Right lung (tissue), 5 donors: Measurements from ENCODE around the gene CIB4. TPM values are rescaled to one million over a fixed set of nuclear protein-coding genes. Genes with fewer than 3 reads are reported as not detected.
A peak's percentile ranks its signal among the peaks of the same experiment; 100 is the strongest.

ENCODE experiments used
- DNase-seq, 2 donors: peaks; one replicate each; pipeline ENCODE4 v3.0.0-alpha.2; 2013
- polyA plus RNA-seq, 5 donors: library from polyadenylated mRNA; unstranded; fragments of 120-200 nt; gene quantifications; one replicate each; pipeline versions ENCODE4 v1.2.1 to v1.2.3, GENCODE V29; 2013; ENCODE audit warnings: inconsistent platforms in 1 of 5, low replicate concordance in 1 of 5; ENCODE audit not compliant: insufficient read length in 5 of 5, insufficient read depth in 1 of 5

CIB4 gene
- polyA plus RNA-seq, 5 donors, result 0.83 to 2.3 (median 1.3) TPM

- DNase-seq, result no peak
Measured at GRCh38 chr2:26627350-26628105, 13.6 kb downstream of the CIB4 start.

DNA sequence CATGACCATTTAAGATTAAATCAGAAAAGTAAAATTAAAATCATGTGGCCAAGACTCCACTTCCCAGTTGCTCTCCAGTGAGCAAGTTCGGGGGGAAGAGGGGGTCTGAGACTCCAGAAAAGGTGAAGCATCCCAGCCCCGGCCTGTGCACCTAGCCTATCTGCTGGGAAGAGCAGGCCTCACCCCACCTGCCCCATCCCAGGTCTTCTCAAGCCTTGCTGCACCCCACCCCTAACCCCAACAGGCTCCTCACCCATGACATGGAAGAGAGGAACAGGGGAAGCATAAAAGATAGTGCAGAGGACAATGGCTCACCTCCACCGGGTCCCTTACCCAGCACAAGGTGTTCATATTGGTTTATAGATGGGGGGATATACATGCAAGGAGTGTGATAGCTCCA is 14.6 kb downstream of the CIB4 start:
- no peak for DNase-seq

GRCh38 chr2:26623541-26624495 is 17.3 kb downstream of the CIB4 start:
- DNase-seq, result no peak

GRCh38 chr2:26621469-26622199 is 19.5 kb downstream of the CIB4 start:
- DNase-seq, result no peak

- DNase-seq, result no peak
Measured at GRCh38 chr2:26620031-26620605, 21.0 kb downstream of the CIB4 start.

GRCh38 chr2:26619521-26619951 is 21.6 kb downstream of the CIB4 start:
- DNase-seq, result no peak

DNA sequence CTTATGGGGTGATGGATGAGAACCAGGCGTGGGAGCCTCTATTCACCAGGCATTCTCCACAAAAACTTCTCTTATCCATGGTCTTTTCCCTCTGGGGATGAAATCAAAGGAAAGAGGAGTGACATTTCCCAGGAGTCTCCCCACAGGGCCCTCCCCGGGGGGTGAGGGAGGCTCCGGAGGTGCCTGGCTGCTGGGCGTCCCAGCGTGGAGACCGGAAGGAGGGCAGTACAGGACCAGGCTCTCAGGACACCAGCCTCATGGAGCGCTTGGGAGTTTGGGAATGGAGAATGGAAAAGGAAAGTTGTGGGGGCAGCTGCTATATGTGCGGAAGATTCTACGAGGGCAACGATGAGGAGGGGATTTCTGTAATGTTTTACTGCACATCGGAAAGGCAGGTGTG is 22.1 kb downstream of the CIB4 start:
- no peak for DNase-seq

DNA sequence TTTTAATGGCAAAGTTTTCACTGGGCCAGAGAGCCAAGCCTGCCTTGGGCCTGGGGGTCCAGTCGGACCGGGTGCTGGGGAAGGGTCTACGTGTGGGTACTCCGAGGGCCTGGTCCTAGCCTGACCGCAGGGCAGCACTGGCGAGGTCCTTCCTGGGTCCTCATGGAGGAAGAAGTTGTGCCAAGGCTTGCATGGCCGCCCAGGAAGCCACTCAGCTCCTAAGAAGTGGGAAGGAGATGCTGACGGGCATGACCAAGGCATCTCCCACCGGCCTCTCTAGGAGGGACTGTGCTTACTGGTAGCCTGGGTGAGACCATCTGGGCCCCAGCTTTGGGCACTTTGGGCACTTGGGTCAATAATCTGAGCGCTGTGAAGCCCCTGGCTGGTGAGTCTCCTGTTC is 22.6 kb downstream of the CIB4 start:
- DNase-seq, result no peak

- no peak for DNase-seq
Measured at GRCh38 chr2:26617588-26618083, 23.5 kb downstream of the CIB4 start.

DNA sequence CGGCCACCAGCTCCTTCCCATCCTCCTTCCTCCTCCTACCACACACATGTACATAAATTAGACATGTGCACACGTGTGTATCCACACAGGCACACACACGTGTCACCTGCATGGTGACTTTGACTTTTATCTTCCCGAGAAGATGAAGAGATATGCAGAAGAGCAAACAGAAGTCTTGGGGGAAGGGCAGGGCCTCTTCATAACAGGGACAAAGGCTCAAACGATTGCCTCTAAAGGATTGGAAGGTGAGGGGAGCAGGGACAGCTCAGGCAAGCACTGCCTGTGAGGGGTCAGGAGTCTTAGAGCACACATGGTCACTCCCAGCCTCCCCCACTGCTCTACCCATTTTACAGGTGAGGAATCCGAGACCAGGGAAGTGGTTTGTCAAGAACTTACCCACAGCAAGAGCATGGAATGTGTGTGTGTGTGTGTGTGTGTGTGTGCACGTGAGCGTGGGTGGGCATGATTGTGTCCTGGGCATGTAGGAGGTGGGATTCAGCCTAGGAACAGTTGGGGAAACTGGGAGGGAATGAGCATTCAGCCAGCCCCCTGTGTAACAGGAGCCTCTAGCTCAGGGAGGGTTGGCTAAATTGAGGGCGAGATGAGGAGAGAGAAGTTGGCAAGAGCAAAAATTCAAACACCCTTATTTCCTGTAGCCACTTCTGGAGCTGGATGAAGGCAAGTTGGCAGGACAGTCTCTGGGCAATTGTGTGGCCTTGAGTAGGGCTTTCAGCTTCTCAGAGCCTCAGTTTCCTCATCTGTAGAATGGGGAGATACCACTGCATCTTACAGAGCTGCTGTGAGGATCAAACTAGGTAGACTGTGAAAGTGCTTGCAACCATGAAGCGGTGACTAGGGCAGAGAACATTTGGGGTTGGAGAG is 24.2 kb downstream of the CIB4 start:
- no peak for DNase-seq

DNA sequence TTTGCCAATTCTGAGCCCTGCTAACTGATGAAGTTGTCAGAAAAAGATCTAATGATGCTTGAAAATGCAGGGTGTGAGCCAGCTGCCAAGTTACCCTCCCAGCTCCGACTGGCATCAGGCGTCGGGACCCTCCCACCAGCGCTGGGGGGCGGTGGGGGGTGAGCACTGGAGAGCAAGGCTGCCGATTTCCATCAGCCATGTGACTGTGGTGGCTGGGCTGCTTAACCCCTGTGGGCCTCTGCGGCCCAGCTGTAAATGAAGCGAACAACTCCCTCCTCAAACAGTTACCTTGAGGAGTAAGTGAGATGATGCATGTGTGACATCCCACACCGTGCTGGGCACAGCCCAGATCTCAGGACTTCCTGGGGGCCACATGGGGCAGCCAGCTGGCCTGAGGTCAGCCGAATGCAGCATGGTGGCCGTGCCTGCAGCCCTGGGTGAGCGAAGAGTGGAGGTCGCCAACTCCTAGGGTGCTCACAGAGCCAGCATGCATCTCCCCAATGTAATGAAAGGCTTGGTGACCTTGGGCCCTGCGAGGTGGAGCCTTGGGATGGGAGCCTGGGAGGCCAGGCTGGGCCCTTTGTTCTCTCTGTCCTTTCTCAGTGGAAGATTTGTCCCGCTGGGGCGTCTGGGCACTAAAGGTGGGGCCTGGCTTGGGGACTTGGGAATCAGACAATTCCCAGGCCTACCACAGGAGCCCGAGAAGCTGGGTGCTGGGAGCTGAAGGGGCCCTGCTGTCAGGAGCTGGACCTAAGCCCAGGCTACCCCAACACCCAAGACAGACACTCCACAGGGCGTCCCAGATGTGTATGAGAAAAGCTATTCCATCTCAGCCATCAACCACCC is 25.1 kb downstream of the CIB4 start:
- peak; percentile 75 to 78 for DNase-seq

- DNase-seq, result no peak
Measured at GRCh38 chr2:26615336-26615859, 25.8 kb downstream of the CIB4 start.

GRCh38 chr2:26614216-26615138 is 26.7 kb downstream of the CIB4 start:
- no peak for DNase-seq

GRCh38 chr2:26613241-26614215 is 27.6 kb downstream of the CIB4 start:
- DNase-seq, result peak; percentile 80 to 81

DNA sequence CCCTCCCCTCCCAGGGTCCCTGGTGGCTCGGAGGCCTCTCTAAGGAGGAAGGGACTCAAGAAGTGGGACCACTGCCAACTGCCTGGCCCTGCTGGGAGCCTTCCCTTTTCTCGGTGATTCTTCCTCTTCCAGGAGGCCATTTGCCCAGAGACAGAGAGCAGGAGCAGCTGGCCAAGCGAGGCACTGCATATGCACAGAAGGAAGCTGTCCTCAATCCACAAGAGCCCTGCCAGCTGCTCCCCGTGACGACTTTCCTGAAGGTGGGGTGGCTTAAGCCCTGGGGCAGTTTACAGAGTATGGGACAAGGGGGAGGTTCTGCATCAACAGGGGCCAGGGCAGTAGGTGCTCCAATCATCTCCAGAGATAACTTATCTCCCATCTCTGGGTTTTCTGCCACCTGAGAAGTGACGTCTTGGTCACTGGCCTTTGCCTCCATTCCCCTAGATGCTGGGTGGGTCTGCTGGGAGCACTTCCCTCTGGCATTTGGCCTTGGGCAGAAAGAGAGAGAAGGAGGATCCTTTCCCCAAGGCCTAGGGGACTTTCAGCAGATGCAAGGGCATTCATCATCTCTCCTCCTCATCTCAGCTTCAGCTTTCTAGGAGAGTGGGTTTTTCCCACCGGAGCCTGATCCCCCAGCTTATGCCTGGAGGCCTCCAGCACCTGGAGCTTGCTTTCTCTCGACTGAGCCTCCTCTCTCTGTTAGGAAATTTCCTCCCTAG is 28.5 kb downstream of the CIB4 start:
- peak; percentile 78 to 79 for DNase-seq

DNA sequence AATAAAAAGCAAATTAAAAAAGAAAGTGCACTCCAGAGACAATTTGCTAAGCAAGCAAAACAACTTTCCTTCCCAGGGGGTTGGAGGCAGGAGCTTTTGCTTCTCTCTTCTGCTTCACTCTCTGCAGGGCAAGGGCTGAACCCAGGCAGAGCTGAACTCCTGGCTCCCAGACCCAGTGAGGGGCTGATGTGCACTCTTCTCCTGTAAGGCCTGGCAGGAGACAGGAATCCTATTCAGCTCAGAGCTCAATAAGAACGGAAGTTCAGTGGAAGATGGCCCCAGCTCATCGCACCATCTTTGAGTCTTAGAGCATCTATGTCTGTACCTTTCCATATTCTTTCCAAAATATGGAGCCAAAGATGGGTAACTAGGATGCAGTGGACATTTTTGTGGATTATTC is 29.1 kb downstream of the CIB4 start:
- no peak for DNase-seq
